Left forelimb (tissue), 1 donor: ENCODE results near the gene TMED1.

Experiments
- DNase-seq: peaks from one replicate; pipeline ENCODE4 v3.0.0-alpha.2; 2018; ENCODE audit warnings: low spot score

TMED1 gene

DNA sequence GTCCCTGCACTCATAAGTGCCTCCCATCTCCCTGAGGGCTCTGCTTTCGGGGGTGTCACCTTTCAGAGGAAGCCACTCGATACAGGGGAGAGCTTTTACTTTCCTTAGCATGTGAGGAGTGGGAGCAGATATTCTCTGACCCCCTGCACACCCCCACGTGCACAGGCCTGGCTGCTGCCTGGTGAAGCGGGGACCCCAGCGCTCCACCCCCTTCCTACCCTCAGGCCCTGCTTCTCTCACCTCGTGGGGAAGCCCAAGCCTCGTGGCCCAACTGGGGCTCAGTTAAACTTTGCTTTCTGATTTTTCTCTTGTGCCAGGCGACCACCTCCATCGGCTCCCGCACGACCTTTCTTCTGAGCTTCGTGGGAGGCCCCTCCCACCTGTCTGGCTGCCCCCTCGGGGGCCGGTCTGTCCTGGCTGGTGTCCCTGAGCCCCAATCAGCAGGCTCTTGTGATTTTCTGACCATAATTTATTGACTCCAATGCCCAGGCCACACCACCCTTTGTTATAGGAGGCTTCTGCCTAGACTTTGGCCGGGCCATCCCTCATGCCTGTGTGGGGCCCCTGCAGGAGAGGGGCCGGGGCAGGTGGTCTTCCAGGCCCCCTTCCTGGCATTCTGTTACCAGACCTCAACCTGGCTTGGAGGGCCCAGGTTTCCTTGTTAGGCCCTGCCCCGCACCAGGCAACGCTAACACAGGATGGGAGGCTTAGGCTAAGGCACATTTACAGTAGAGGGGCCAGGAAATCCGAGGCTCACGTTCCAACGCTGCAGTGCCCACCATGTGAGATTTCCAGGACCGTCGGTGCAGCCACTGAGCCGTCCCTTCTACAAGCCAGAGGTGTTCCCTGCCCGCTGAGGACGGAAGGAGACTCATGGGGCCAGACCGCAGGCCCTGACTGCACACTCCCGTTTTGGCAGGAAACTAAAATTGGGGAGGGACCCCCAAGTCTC, 3.7 kb downstream of the TMED1 start:
- DNase-seq: no peak

DNA sequence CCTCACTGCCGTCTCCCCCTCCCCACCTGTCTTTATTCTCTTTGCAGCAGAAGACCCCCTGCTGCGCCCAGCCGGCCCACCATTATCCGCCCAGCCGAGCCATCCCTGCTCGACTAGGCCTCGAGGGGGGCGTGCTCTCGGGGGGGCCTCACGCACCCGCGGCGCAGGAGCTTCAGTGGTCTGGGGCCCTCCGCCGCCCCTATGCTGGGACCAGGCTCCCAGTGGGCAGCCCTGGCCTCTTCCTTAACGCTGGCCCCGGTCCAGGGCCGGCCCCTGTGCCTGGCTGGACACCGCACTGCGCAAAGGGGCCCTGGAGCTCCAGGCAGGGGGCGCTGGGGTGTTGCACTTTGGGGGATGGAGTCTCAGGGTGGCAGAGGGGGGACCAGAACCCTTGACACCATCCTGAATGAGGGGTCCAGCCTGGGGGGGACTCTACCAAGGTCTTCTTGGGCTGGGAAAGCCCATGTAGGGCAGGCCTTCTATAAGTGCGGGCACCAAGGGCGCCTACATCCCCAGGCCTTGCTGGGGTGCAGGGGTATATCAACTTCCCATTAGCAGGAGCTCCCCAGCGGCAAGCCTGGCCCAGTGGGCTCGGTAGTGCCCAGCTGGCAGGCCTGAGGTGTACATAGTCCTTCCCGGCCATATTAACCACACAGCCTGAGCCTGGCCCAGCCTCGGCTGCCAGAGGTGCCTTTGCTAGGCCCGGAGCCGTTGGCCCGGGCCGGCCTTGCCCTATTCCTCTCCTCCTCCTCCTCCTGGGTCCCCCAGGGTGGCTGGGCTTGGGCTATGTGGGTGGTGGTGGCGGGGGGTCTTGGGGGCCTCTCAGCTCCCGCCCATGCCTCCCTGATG, 4.9 kb downstream of the TMED1 start:
- no peak for DNase-seq

GRCh38 chr19:10830370-10830769, 5.6 kb downstream of the TMED1 start:
- no peak for DNase-seq

GRCh38 chr19:10829967-10830366, 6.0 kb downstream of the TMED1 start:
- no peak for DNase-seq

- no peak for DNase-seq
Observed at GRCh38 chr19:10828981-10829821, 6.8 kb downstream of the TMED1 start.

GRCh38 chr19:10826846-10827245, 9.2 kb downstream of the TMED1 start:
- DNase-seq: no peak

DNA sequence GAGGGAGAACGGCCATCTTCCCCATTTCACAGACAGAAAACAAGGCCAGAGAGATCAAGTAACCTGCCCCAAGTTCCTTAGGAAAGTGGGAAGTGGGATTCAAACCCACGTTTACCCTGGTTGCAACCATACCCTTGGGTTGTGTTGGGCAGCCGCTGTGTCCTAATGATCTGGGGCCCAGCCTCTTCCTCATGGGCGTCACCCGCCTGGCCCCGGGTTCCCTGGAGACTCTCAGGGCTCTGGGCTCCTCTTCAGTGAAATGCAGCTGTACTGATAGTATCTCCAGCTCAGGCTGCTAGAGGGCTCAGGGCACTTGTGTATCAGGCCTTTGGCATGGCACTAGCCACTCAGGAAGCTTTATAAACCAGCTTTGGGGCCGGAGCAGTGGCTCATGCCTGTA, 9.8 kb downstream of the TMED1 start:
- no peak for DNase-seq

DNA sequence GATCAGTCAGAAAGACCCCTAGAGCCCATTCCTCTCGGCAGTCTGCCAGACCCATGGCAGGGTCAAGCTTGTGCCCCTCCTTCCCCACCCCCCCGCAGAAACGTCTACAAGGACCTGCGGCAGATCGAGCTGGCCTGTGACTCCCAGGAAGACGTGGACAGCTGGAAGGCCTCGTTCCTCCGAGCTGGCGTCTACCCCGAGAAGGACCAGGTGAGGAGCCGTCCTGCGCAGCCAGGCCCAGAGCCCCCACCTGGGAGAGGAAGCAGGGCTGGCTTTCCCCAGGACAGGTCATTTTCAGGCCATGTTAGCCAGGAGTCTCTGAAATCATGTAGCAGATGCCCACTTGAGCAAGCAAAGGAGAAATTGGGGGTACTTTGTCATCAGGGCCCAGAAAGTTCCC, 12.3 kb downstream of the TMED1 start:
- DNase-seq: no peak

GRCh38 chr19:10820173-10820572, 15.8 kb downstream of the TMED1 start:
- no peak for DNase-seq

- no peak for DNase-seq
Observed at GRCh38 chr19:10819124-10820060, 16.6 kb downstream of the TMED1 start.

- DNase-seq: no peak
Observed at GRCh38 chr19:10818301-10819123, 17.5 kb downstream of the TMED1 start.

- DNase-seq: peak; percentile 86
Observed at GRCh38 chr19:10817291-10818038, 18.5 kb downstream of the TMED1 start.

DNA sequence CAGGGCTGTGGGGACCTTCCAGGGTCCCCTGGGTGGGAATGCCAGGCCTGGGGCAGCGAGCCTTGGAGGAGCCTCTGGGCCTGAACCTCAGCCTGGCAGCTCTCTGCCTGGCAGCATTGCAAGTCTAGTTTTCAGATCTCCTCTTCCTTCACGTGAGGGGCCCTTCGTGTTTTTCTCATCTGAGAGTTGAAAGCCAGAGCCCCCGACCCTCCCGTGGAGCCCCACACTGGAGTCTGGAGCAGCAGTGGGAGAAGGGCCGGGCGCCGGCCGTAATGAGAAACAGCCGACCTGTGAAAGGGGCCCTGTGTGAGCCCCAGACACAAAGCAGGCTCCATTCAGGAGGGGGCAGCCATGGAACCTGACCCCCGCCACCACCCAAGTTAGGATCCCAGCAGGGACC, 19.3 kb downstream of the TMED1 start:
- DNase-seq: no peak

- DNase-seq: no peak
Observed at GRCh38 chr19:10815969-10816644, 19.9 kb downstream of the TMED1 start.

DNA sequence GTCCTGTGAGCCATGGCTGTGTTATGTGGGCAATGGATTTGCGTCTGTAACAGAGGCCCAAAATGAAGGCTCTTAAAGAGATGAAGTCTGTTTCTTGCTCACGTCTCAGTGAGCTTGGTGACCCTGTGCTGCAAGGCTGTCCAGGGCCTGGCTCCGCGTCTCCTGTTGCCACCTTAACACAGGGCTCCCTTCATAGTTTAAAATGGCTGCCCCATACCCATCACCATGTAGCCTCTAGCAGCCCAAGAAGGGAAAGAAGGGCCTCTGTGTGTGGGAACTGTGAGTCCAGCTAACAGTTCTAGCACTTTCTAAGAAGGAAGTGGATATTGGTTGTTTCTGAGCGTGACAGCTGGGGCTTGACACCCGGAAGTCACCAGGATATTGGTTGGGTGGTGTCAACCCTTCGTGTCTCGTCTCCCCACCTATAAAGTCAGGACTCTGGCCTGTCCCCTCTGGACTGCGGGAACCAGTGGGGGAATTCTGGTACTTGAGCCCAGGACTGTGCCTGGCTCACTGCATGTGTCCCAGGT, 20.9 kb downstream of the TMED1 start:
- no peak for DNase-seq

DNA sequence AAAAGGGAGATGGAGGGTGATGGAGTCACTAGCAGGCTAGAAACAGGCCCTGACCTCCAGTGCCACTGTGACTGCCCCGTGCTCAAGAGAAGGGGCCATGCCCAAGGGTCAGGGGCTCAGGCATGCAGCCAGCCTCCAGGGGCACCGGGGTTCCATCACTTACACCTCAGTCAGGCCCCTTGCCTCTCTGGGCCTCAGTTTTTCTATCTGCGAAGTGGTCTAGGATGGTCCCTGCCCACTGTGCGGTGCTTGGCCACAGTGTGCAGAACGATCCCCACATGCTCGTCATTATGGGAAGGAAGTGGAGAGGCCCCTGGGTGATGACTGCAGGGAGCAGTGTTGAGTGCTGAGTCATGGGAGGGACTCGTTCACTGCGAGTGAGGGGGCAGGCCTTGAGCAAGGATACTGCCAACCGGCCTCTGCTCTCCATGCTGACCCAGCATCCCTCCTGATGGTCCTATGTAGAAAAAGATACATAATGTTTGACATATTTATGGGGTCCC, 23.1 kb downstream of the TMED1 start:
- no peak for DNase-seq

DNA sequence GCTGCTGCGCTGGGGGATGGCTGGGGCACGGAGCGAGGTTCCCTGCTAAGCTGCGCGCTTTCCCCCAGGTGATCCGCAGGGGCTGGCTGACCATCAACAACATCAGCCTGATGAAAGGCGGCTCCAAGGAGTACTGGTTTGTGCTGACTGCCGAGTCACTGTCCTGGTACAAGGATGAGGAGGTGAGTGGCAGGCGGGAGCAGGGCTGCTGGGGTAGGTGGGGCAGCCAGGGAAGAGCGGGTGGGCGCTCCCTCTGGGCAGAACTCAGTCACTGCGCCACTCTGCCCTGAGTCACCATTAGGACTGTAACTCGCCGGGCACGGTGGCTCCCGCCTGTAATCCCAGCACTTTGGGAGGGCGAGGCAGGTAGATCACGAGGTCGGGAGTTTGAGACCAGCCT, 23.8 kb downstream of the TMED1 start:
- no peak for DNase-seq

DNA sequence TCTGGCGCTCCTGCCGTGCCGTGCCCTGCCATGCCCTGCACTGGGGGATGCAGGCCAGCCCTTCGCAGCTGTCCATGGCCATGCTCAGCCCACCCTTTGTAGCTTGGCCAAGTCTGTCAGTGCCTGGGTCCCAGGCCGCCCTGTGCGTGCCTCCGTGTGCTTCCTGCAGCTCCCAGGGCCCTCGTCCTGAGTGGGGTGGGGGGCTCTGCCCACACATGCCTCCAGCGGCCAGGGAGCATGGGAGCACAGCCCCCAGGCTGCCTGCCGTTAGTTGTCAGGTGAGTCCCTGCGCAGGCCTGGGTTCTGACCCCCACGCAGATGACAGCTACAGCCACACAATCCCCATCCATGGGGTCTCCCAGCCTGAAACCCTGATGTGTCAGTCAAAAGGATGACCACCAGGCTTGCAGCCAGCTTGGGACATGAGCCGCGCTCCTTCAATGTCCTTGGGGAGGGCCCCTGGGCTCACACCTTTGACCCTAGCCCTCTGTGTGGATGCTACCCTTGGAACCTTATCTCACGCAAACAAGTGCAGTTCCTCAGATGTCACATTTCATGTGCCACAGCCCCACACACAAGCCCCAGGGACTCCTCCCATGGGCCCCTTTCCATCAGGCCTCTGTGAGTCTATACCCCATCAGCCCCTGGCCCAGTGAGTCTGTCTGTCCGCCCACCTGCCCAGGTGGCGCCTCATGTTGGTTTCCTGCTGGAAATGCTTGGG, 24.5 kb downstream of the TMED1 start:
- DNase-seq: no peak
